GF-D8 (cell line): ENCODE measurements around the gene LLCFC1.
"Not testable (repeated sequence)": the region's sequence is repeated elsewhere in the genome, so short reads cannot be mapped to it uniquely, and the experiment has no call there.

Source experiments
- DNase-seq: peaks from one replicate; lab custom pipeline; 2025; lab: John Stamatoyannopoulos, UW

The LLCFC1 gene

DNA sequence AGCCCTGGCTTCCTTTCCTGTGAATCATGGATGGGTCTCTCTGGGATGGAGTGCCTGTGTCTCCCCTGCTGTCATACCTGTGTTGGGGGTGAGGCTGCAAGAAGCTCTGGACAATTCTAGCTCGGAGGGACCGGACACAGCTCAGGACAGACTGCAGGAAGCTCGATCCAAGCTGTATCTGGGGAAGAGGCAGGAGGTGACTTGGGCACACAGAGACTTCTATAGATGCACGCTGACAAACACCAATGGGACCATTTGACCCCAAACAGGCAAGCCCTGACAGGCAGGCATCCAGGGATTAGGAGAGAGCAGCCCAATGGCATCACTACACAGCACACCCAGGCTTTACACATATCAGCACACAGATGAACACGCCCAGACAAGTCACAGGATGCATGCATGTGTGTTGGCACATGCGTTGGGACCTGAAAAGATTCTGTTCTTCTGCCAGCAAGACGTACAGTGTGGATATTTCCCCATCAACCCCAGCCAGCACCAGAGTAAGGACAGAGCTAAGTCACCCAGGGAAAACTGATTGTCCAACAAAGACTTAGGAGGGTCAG, 4.5 kb downstream of the LLCFC1 start:
- no peak for DNase-seq

GRCh38 chr7:142945001-142945400, 5.7 kb downstream of the LLCFC1 start:
- DNase-seq = no peak

DNA sequence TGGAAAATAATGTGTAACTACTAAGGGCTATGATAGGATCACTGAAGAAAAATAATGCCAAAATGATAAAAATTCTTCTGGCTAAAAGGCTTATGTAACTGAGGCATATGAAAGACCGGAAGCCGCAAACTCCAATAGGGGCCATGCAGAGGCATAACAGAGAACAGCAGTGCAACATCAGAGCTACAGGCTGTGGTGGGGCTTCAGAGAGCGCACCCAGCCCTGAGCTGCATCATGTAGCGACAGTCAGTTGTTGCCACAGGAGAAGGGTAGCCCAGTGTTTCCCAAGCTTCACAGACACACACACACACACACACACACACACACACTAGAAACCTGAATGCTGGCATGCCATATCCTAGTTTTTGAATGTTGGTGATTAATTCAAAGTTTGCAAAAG, 9.3 kb downstream of the LLCFC1 start:
- no peak for DNase-seq

DNA sequence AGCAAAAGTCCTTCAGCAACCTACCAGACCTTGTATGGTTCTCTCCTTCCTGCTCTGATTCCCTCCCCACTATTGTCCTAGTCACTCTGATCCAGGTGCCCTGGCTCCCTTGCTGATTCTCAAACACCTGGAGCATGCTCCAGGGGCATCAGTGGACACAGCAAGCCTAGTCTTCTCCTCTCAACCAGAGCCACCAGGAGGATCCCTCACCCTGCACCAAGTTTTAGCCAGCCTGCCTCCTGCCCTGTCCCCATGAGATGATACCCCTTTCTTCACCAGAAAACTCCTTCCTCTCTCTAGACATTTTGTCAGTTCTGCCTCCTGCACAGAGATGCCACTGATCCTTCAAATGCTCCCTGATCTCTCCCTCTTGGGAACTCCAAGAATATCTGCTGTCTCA, 11.0 kb downstream of the LLCFC1 start:
- no peak for DNase-seq

GRCh38 chr7:142954680-142955268, 15.5 kb downstream of the LLCFC1 start:
- no peak for DNase-seq

DNA sequence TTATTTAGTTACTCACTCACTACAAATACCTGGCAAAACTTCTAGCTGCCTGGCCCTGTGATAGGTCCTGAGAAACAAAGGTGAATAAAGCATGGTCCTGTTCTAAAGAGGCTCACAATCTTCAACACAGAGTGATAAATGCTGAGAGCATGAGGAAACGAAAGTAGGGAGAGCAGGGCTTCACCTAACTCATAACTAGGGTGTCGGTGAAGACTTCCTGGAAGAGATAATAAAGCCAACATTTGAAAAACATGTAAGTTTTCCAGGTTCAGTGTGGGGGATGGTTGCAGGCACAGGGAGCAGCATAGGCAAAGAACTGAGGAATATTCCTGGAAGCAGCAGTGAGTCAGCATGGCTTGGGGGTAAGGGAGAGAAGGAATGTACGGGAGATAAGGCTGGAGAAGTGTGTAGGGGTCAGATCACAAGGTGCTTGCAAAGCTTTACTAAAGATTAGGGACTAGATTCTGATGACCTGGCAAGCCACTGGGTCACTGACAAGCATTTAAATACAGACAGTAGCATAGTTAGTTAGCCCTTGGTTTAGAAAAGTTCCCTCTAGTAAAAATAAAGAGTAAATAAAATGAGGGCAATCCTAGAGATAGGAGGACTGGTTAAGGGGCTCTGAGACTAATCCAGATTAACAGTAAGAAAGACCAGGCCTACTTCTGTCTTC, 17.8 kb downstream of the LLCFC1 start:
- DNase-seq = no peak

- no peak for DNase-seq
These were observed 18.4 kb downstream of the LLCFC1 start for GRCh38 chr7:142957723-142958122.

DNA sequence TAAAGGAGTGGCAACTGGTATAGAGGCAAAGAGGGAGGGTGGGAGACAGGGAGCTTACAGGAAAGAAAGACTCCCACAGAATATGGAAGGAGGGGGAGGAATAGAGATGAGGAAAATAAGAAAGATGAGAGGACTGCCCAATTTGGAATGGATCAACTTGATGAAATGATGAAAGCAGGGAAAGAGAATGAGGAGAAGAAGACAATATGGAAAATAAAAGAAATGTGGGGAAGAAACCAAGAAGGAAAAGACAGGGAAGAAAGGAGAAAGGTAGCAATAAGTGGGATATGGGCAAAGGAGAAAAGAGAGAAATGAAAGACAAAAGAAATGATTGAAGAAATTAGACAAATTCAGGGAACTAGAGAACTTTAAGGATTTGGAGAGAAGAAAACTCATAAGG, 19.9 kb downstream of the LLCFC1 start:
- DNase-seq = no peak

- DNase-seq = no peak
These were observed 21.8 kb downstream of the LLCFC1 start for GRCh38 chr7:142960955-142961512.

DNA sequence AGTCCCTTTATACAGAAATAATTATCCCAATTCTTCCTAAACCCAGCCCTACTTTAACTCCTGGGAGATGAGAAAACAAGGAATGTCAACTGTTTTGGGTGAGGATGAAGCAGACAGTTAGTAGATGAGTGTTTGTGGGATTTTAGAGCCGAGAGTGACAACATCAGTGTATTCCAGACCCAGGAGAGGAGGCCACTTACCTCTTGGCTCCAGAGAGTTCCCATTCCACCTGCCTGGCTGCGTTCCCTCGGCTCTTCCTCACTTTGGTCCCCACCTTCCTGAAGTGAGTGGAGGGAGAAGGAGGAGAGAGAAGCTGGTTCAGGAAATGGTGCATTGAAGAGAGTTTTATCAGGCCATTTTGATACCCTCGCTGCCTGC, 22.3 kb downstream of the LLCFC1 start:
- no peak for DNase-seq

DNA sequence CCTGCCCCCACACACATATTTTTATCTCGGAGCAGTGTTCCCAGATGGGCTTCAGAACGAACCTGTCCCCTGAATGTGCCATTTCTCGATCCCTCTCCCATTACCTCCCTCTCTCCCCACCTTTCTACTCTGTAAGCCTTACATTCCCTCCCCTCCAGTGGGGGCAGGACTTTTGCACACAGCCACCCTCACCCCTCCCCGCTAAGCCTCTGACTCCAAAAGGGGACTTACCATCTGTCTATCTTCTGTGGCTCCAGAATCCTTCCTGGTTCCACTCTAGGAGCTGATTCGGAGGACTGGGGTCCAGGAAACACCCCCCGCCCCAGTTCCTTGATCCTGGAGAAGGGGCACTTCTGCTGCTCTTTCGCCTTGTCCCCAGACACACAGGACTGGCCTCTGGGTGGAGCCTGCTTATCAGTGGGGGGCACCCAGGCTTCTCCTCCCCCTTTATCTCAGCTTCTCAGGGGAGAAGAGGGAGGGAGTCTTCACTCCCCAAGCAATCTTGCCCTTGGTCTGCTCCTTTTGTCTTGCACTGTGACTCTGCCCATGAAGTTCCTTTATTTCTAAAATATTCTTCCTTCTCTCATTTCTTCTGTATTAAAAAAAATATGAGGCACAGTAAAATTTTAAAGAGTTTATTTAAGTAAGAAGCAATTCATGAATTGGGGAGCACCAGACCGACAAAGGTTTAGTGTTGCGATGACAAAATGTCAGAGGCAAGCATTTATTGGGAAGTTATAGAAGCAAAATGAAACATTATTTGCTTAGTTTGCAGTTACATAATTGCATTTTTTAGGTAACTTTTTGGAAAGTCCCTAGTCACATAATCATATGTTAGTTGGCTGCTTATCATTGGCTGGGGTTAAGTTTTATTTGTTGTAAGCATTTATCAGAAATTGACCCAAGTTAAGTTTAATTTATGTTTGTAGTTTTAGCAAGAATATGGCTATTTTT, 23.0 kb downstream of the LLCFC1 start, which contains the start of gene KEL:
Gene KEL (minus strand): TSS at position 391 of the 954 bp plus-strand sequence. CDS start 157 bp downstream, at position 234.
- DNase-seq = no peak

- no peak for DNase-seq
These were observed 23.7 kb downstream of the LLCFC1 start for GRCh38 chr7:142962991-142963390.

DNA sequence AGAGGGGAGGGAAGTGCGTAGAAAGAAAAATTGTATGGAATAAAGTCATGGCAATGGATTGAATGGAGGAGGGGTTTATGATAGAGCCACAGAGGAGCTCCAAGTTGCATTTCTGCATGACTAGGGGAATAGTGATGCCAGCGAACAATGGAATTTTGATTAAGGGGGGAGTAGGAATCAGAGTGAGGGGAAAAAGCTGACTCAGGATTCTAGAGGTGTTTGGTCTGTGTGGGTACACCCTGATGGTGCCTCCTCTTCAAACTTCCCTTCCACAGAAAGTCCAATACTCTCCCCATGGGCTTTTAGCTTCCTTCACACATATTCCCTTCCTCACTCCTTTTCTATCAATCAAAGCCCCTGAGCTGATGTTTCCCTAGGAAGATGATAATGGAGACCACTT, 24.7 kb downstream of the LLCFC1 start:
- DNase-seq = no peak

GRCh38 chr7:142964502-142965246, 25.4 kb downstream of the LLCFC1 start:
- no peak for DNase-seq

DNA sequence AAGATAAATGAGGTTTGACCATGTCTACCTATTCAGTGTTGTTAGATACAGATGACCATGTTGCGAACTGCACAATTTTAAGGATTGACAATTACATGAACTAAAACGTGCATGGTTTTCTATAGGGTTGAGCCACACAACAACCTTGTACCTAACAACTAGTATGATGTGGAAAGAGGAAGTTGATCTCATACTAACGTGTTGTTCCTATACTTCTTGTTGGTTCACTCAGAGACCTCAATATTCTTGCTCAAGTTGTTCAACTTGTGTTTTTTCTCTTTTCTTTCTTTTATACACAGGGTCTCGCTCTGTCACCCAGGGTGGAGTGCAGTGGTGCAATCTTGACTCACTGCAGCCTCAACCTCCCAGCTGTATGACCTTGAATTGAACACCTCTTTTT, 28.9 kb downstream of the LLCFC1 start:
- no peak for DNase-seq

DNA sequence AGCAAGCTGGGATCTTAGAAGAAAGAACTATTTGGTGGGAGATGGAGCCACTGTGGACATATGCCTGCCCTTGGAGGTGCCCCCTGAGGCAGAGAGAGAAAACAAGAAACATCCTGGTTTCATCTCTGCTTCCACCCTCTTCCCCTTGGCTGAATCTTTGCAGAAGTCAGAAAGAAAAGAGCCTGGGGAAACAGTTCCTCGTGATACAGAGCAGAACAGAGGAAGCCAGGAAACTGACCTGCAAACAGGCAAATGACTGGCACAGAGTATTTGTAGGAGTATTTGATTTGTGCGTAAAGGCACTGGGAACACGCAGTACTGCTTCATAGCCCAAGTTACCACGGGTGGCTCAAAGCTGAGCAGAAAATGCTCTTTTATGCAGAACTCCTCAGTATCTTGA, 29.9 kb downstream of the LLCFC1 start:
- no peak for DNase-seq

DNA sequence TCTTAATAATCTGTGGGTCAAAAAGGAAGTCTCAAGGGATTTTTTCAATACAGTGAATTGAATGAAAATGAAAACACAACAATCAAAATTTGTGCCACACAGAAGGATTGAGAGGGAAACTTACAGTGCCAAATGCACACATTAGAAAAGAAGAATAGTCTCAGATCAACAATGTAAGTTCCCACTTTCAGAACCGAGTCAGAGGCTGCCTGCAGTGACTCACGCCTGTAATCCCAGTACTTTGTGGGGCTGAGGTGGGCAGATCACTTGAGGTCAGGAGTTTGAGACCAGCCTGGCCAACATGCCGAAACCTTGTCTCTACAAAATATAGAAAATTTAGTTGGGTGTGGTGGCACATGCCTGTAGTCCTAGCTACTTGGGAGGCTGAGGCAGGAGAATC, 35.3 kb downstream of the LLCFC1 start:
- no peak for DNase-seq

DNA sequence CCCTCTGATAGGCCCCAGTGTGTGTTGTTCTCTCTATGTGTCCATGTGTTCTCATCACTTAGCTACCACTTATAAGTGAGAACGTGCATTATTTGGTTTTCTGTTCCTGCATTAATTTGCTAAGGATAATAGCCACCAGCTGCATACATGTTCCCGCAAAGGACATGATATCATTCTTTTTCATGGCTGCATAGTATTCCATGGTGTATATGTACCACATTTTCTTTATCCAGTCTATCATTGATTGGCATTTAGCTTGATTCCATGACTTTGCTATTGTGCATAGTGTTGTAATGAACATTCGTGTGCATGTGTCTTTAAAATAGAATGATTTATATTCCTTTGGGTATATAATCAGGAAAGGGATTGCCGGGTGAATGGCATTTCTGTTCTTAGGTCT, 39.1 kb downstream of the LLCFC1 start:
- not testable (repeated sequence) for DNase-seq

- DNase-seq = no peak
These were observed 44.5 kb downstream of the LLCFC1 start for GRCh38 chr7:142983825-142984224.

DNA sequence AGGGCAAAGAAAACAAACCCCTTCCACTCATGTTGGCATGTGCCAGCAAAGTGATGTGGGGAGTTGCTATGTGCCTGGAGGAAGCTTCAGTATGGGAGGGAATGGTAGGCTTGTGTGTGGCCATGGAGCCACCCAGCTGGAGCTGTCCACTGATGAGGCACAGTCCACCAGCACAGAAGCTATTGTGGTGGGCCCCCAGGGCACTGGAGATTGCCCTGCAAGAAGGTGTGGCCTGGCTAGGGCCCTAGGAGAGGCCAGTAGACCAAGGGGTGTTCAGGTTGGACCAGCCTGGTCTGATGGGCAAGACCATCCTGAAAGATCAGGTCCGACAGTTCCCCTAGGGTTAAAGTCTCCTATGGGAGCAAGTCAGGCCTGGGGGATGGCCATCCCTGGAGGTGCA, 45.0 kb downstream of the LLCFC1 start:
- no peak for DNase-seq
